ENCODE measurements around the gene CFD.
"Not testable (repeated sequence)": the region's sequence is repeated elsewhere in the genome, so short reads cannot be mapped to it uniquely, and the experiment has no call there.

CFD gene

GRCh38 chr19:827314-827709 is 32.2 kb upstream of the CFD start:
- DNase-seq: no peak

DNA sequence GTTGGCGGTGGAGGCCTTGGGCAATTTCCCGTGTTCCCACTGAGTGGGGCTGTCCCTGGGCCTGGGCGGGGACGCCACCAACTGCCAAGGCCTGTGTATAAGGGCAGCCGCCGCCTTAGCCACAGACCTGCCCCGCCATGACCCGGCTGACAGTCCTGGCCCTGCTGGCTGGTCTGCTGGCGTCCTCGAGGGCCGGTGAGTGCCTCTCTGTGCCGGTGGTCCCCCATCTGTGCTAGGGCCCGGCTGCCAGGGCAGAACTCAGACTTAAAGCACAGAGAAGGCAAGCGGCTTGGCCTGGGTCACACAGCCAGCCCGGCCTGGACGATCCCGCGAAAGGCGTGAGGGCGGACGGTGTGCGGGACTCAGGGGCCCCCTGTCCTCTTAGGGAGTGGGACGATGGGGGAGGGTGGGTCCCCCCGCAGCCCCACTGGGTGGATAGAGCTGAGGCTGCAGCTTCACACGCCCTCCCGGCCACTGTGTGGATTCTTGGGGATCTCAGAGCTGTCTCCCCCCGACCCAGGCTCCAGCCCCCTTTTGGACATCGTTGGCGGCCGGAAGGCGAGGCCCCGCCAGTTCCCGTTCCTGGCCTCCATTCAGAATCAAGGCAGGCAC is 31.6 kb upstream of the CFD start, which contains the start of gene AZU1:
AZU1 (plus strand) TSS at position 128 of the 612 bp plus-strand sequence; CDS start at position 138, 10 bp downstream.
- no peak for DNase-seq

- DNase-seq: no peak
Observed at GRCh38 chr19:829129-829758, 30.2 kb upstream of the CFD start.

GRCh38 chr19:831407-832369 is 27.8 kb upstream of the CFD start:
- DNase-seq: no peak

GRCh38 chr19:834216-834615 is 25.2 kb upstream of the CFD start:
- DNase-seq: no peak

GRCh38 chr19:835210-835810 is 24.2 kb upstream of the CFD start:
- no peak for DNase-seq

GRCh38 chr19:840519-841206 is 18.8 kb upstream of the CFD start, which contains the start of gene PRTN3:
Gene PRTN3, plus strand, starts transcription at chr19:840999. Its CDS starts 10 bp downstream, at chr19:841009.
- DNase-seq: no peak

- not testable (repeated sequence) for DNase-seq
Observed at GRCh38 chr19:842802-843179, 16.7 kb upstream of the CFD start.

DNA sequence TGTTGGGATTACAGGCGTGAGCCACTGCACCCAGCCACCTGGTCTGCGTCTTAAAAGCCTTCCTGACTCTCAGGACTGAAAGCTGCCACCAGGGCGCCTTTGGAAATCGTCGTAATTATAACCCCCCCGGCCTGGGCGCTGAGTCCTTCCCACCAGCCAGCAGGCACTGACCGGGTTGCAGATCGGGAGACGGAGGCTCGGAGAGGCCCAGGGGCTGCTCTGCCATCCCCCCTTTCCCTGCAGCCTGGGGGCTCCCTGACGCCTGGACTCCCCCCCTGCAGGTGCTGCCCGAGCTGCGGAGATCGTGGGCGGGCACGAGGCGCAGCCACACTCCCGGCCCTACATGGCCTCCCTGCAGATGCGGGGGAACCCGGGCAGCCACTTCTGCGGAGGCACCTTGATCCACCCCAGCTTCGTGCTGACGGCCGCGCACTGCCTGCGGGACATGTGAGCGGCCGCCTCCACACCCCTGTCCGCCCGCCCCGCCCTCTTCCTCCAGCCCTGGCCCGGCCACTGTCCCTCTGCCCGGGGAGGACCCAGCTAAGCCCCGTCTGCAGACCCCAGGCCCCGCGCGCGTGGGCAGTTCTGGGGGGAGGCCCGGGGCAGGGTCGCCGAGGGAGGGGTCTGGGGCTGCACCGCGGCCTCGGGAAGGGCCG is 16.2 kb upstream of the CFD start:
- DNase-seq: peak; percentile 9

DNA sequence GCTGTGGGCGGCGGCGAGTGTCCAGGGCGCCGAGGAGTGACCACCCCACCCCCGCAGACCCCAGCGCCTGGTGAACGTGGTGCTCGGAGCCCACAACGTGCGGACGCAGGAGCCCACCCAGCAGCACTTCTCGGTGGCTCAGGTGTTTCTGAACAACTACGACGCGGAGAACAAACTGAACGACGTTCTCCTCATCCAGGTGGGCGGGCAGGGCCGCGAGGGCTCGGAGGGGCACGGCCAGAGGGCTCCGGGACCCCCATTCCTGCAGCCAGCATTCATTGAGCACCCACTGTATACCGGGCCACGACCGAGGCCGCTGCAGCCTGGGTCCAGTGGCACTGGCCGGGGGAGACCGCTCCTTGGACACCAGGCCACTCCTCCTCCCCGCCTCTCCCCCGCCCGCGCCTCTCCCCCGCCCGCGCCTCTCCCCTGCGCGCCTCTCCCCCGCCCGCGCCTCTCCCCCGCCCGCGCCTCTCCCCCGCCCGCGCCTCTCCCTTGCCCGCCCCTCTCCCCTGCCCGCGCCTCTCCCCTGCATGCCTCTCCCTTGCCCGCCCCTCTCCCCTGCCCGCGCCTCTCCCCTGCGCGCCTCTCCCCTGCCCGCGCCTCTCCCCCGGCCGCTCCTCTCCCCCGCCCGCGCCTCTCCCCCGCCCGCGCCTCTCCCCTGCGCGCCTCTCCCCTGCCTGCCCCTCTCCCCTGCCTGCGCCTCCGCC is 15.5 kb upstream of the CFD start:
- DNase-seq: no peak

DNA sequence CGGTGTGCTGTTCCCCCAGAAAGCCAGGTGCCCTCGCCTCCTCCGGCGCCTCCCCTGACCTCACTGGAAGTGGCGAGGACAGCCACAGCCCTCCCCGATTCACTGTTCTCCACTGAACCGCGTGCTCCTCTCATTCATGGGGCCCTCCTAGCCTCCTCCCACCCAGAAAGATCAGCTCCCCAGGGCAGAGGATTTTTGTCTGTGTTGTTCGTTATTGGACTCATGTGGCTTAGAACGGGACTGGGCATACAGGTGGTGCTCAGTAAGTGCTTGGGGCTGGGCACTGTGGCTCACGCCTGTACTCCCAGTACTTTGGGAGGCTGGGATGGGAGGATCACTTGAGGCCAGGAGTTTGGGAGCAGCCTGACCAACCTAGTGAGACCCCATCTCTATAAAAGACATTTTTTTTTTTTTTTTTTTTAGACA is 14.9 kb upstream of the CFD start:
- no peak for DNase-seq

GRCh38 chr19:845707-846521 is 13.6 kb upstream of the CFD start:
- DNase-seq: no peak

GRCh38 chr19:848386-848921 is 11.0 kb upstream of the CFD start:
- DNase-seq: no peak

DNA sequence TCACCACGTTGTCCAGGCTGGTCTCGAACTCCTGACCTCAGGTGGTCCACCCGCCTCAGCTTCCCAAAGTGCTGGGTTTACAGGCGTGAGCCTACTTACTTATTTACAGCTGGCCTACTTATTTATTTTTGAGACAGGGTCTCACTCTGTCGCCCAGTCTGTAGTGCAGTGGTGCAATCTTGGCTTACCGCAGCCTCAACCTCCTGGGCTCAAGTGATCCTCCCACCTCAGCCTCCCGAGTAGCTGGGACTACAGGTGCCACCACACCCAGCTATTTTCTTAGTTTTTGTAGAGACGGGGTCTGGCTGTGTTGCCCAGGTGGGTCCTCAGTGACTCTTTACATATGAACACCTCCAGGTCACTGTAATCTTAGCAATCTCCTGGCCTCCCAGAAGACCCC is 10.3 kb upstream of the CFD start:
- DNase-seq: not testable (repeated sequence)

GRCh38 chr19:850221-850978 is 9.1 kb upstream of the CFD start:
- peak; percentile 79 for DNase-seq

- DNase-seq: no peak
Observed at GRCh38 chr19:850979-851335, 8.5 kb upstream of the CFD start.

- DNase-seq: no peak
Observed at GRCh38 chr19:852136-853013, 7.1 kb upstream of the CFD start, which contains the start of gene ELANE. Gene ELANE, plus strand, starts transcription at chr19:852303. Its CDS starts 26 bp downstream, at chr19:852329.

DNA sequence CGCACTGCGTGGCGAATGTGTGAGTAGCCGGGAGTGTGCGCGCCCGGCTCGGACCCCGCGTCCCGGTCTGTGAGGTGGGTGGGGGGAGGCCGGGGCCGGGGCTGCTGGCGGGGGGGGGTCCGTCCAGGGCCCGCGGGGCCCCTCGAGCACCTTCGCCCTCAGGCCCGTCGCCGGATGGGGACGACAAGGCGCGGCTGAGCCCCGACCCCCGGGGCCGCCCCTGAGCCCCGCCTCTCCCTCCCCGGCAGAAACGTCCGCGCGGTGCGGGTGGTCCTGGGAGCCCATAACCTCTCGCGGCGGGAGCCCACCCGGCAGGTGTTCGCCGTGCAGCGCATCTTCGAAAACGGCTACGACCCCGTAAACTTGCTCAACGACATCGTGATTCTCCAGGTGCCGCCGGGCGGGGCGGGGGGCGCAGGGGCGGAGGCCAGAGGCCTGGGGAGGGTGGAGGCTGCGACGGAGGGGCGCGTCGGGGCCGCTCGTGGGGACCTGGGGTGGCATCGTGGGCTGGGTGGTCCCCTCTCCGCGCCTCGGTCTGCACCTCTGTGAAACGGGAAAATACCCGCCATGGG is 6.4 kb upstream of the CFD start:
- no peak for DNase-seq

Data from NCI-H774 (cell line).